OCI-M2 (cell line): ENCODE measurements around the gene BPIFB3.
"Not testable (repeated sequence)": the region's sequence is repeated elsewhere in the genome, so short reads cannot be mapped to it uniquely, and the experiment has no call there.

Experiments used
- DNase-seq: peaks from one replicate; lab custom pipeline; 2025; ENCODE audit not compliant: unreplicated experiment; lab: John Stamatoyannopoulos, UW

Gene BPIFB3

GRCh38 chr20:33027769-33028751 is 25.6 kb upstream of the BPIFB3 start:
- DNase-seq, result no peak

GRCh38 chr20:33028875-33029274 is 24.8 kb upstream of the BPIFB3 start:
- DNase-seq, result no peak

- no peak for DNase-seq
Observed at GRCh38 chr20:33030076-33030475, 23.6 kb upstream of the BPIFB3 start.

- DNase-seq, result no peak
Observed at GRCh38 chr20:33030569-33030968, 23.1 kb upstream of the BPIFB3 start.

- no peak for DNase-seq
Observed at GRCh38 chr20:33031531-33031930, 22.2 kb upstream of the BPIFB3 start, which contains the start of gene BPIFB6. TSS of gene BPIFB6 (plus strand) at chr20:33031648. CDS start at chr20:33031648, 0 bp downstream.

- no peak for DNase-seq
Observed at GRCh38 chr20:33032555-33032954, 21.1 kb upstream of the BPIFB3 start.

- DNase-seq, result no peak
Observed at GRCh38 chr20:33033381-33033780, 20.3 kb upstream of the BPIFB3 start.

GRCh38 chr20:33034115-33034514 is 19.6 kb upstream of the BPIFB3 start:
- no peak for DNase-seq

- DNase-seq, result no peak
Observed at GRCh38 chr20:33034901-33035492, 18.7 kb upstream of the BPIFB3 start.

GRCh38 chr20:33037456-33037855 is 16.2 kb upstream of the BPIFB3 start:
- no peak for DNase-seq

- no peak for DNase-seq
Observed at GRCh38 chr20:33038243-33038642, 15.5 kb upstream of the BPIFB3 start.

GRCh38 chr20:33042430-33042829 is 11.3 kb upstream of the BPIFB3 start:
- DNase-seq, result no peak

- no peak for DNase-seq
Observed at GRCh38 chr20:33042983-33043730, 10.5 kb upstream of the BPIFB3 start.

- no peak for DNase-seq
Observed at GRCh38 chr20:33043731-33044181, 9.9 kb upstream of the BPIFB3 start.

- not testable (repeated sequence) for DNase-seq
Observed at GRCh38 chr20:33045129-33045721, 8.5 kb upstream of the BPIFB3 start.

GRCh38 chr20:33046412-33046811 is 7.3 kb upstream of the BPIFB3 start:
- no peak for DNase-seq

GRCh38 chr20:33051333-33051732 is 2.4 kb upstream of the BPIFB3 start:
- no peak for DNase-seq

GRCh38 chr20:33054381-33054780 is 678 bp downstream of the BPIFB3 start:
- no peak for DNase-seq

GRCh38 chr20:33054791-33055190 is 1.1 kb downstream of the BPIFB3 start:
- DNase-seq, result no peak

GRCh38 chr20:33059136-33059535 is 5.4 kb downstream of the BPIFB3 start:
- no peak for DNase-seq
